GM12872 (cell line): ENCODE data around the gene VSX2.
A peak's percentile ranks its signal among the peaks of the same experiment; 100 is the strongest.

Experiments used
- CTCF ChIP-seq: IDR thresholded peaks from 3 replicates; pipeline ENCODE4 v1.5.1; 2011; ENCODE audit warnings: low read depth, mild to moderate bottlenecking, low read length, moderate library complexity; ENCODE audit not compliant: insufficient read depth

The VSX2 gene

GRCh38 chr14:74242780-74243042, 3.5 kb downstream of the VSX2 start:
- no peak for TF ChIP-seq CTCF

DNA sequence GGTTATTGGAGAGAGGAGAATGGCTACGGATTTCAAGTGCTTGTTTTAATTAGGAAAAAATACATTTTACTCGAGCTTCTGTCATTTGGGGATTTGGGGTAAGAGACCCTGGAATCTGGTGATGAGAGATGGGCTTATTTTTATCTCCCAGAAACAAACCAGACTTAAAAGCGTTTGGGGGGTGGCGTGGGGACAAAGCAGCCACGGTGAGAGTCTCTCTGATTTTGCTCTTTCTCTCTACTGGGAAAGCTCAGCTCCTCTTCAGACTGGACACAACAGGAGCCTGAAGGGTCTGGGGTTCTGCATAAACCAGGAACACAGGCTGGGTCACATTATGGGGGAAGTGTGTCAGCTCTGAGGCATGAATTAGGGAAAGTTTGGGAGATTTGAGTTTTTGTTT, 3.8 kb downstream of the VSX2 start:
- no peak for TF ChIP-seq CTCF

DNA sequence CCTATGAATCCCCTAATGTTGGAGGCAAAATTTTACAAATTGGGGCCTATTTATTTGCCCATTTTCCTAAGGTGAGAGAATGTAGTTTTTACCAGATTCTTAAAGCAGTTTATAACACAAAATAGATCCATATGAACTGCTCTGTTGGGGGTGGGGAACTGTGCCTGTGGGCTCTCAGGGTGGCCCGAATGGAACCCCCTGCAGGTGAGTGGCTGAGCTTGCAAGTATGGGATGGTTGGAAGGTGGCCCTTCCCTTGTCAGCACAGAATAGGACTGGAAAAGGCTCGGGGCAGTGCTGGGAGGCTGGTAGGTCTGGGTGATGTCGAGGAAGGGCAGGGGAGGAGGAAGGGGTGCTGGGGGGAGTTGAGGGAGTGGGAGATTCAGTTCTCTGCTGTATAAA, 4.9 kb downstream of the VSX2 start:
- peak; percentile 28; the same call in 1 of the 3 replicates for TF ChIP-seq CTCF

DNA sequence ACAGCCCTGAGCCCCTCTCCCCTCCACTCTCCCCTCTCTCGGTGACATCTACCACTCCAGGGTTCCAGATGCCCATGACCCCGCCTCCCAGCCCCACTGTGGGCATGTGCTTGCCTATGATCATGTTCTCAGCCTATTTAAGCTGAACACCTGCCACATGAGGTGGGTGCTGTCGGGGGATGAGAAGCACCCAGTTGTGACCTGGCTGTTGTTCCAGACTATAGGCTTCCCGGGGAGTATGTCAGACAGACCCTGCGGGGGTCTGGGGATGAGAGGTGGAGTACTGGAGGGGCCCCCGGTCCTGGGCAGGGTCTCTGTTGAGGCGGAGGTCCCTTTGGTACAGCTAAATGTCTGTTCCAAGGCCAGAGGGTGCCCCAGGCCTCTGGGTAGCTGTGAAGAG, 6.0 kb downstream of the VSX2 start:
- TF ChIP-seq CTCF, result no peak

DNA sequence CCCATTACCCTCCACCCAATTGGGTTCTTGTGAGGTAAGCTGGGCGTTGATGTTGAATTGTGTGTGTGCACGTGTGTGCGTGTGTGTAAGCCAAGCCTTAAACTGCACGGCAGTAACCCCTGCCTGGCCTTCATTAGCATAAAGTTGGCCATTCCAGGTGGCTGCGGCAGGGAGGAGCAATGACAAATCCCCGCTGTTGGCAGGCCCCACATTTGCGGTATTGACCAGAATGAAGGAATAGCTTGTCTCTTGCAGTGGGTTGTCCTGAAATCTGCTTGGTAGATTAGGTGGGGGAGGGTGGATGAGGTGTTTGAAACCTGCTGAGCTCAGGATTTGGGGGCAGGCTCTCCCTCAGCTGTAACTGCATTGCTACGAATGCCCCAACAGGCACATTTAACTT, 7.3 kb downstream of the VSX2 start:
- no peak for TF ChIP-seq CTCF

- no peak for TF ChIP-seq CTCF
Measured at GRCh38 chr14:74248017-74248416, 8.8 kb downstream of the VSX2 start.

DNA sequence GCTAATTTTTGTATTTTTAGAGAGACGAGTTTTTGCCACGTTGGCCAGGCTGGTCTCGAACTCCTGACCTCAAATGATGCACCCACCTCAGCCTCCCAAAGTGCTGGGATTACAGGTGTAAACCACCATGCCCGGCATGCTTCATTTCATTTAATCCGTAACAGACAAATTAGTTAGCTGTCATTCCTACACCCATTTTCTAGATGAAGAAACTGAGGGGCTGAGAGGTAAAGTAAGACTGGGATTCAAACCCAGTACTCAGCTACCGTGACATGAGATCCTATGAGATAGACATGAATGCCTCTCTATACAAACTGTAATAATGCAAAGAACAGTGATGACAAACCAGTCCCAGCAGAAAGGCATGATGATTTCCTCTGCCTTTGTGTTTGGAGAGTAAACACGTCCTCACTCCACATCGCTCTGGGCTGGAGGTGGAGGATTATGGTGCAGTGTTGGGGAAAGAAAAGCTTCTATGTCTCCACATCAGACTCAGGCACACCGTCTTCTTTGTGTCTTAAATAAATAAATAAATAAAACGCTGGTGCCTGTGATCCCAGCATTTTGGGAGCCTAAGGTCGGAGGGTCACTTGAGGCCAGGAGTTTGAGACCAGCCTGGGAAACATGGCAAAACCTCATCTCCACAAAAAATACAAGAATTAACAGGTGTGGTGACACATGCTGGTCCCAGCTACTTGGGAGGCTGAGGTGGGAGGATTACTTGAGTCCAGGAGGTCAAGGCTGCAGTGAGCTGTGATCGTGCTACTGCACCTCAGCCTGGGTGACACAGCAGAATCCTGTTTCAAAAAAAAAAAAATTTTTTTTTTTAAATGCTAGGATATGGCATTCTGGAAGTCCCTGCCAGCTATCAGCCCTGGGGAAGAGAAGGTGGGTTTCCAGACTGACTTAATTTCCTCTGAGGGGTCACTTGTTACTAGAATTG, 10.5 kb downstream of the VSX2 start:
- no peak for TF ChIP-seq CTCF
